ENCODE data around the gene TNFSF18. TPM values are rescaled to one million over a fixed set of nuclear protein-coding genes. Genes with fewer than 3 reads are reported as not detected.

Gene TNFSF18
- total RNA-seq, 4 donors from 2014 or later = 0.17 TPM; not detected in 3

GRCh38 chr1:173039626-173040025 is 11.1 kb downstream of the TNFSF18 start:
- TF ChIP-seq CTCF (IDR thresholded peaks at IDR 0.05; ENCODE audit: low read depth) = no peak

- no peak for TF ChIP-seq CTCF (IDR thresholded peaks at IDR 0.05; ENCODE audit: low read depth)
Measured at GRCh38 chr1:173038875-173039554, 11.7 kb downstream of the TNFSF18 start.

GRCh38 chr1:173024543-173024942 is 26.2 kb downstream of the TNFSF18 start:
- TF ChIP-seq CTCF (IDR thresholded peaks at IDR 0.05; ENCODE audit: low read depth) = no peak

- no peak for TF ChIP-seq CTCF (IDR thresholded peaks at IDR 0.05; ENCODE audit: low read depth)
Measured at GRCh38 chr1:173023343-173023742, 27.4 kb downstream of the TNFSF18 start.

- TF ChIP-seq CTCF (IDR thresholded peaks at IDR 0.05; ENCODE audit: low read depth) = no peak
Measured at GRCh38 chr1:173020138-173020750, 30.5 kb downstream of the TNFSF18 start.

- TF ChIP-seq CTCF (IDR thresholded peaks at IDR 0.05; ENCODE audit: low read depth) = no peak
Measured at GRCh38 chr1:173017792-173018191, 32.9 kb downstream of the TNFSF18 start.

- no peak for TF ChIP-seq CTCF (IDR thresholded peaks at IDR 0.05; ENCODE audit: low read depth)
Measured at GRCh38 chr1:173016419-173016818, 34.3 kb downstream of the TNFSF18 start.

Data from subcutaneous adipose tissue (tissue), 4 donors.